Sciatic nerve (tissue), 2 donors: Measurements from ENCODE around the gene SELENOM. TPM values are rescaled to one million over a fixed set of nuclear protein-coding genes. Genes with fewer than 3 reads are reported as not detected.

ENCODE experiments used
- ATAC-seq: fragments of 200-7000 bp; cut with Tn5 transposase; one replicate; pipeline ENCODE4 v1.9.1; 2020; ENCODE audit warnings: mild to moderate bottlenecking, moderate library complexity
- DNase-seq: peaks from one replicate; pipeline ENCODE4 v3.0.0-alpha.2; 2020; ENCODE audit warnings: low spot score
- intact Hi-C: fragments of 100-400 bp; cut with DNase I; formaldehyde crosslinking; loops from one replicate; pipeline ENCODE4 v1.14.2; 2022
- total RNA-seq: library from RNA; stranded (reverse); fragmentation: NEBNext Ultra II Directional; extraction: Animal tissue kit (Norgen Biotek cat#: 25700); gene quantifications from one replicate; pipeline ENCODE4 v1.2.1, GENCODE V29; 2021
- donor health status: DM: no; HTN: no; CAD: no.
- donor health status: DM: no; HTN: no; CAD: no.

SELENOM gene
- total RNA-seq, 1 donor from 2014 or later, result 159 TPM

GRCh38 chr22:31096657-31097279, 10.6 kb downstream of the SELENOM start:
- DNase-seq (no peak), ATAC-seq (no peak)
- intact Hi-C loops, result no loop called here

GRCh38 chr22:31095637-31096249, 11.6 kb downstream of the SELENOM start:
- DNase-seq, result no peak
- intact Hi-C loops, result no loop called here
- no peak for ATAC-seq

GRCh38 chr22:31094741-31095140, 12.6 kb downstream of the SELENOM start:
- ATAC-seq, result no peak
- intact Hi-C loops, result no loop called here

GRCh38 chr22:31094021-31094551, 13.3 kb downstream of the SELENOM start:
- DNase-seq, result peak; percentile 58
- intact Hi-C loops, result no loop called here
- ATAC-seq, result no peak

More at GRCh38 chr22:31094741-31095140, 12.6 kb downstream of the SELENOM start:
- DNase-seq, result no peak

DNA sequence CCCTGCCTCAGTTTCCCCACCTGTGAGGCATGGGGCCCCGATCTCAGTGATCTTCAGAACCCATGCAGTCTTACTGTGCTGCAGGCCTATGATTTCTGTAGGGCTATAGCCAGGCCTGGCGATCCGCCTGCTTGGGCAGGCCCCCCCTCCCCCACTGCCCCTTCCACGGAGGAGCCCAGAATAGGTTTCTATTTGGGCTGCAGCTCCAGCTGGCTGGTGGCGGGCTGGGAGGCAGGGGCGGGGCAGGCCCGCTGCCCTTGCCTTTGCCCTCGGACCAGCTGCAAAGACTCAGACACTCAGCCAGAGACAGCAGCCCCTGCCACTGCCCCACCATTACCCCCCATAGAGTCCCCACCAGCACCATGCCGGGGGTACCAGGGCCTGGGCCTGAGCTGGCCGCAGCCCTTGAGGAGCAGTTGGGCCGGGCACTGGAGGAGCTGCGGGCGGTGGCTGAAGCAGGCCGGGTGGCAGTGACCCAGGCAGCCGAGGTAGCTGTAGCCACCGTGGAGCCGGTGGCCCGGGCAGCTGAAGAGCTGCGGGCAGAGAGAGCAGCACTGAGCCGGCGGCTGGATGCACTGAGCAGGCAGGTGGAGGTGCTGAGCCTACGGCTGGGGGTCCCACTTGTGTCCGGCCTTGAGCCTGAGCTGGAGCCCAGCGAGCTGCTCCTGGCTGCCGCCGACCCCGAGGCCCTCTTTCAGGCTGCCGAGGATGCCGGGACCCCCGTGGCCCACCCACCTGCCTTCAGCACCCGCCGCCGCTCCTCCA, 14.1 kb downstream of the SELENOM start:
- ATAC-seq, result no peak
- intact Hi-C loops, result no loop called here
- DNase-seq, result peak; percentile 64

DNA sequence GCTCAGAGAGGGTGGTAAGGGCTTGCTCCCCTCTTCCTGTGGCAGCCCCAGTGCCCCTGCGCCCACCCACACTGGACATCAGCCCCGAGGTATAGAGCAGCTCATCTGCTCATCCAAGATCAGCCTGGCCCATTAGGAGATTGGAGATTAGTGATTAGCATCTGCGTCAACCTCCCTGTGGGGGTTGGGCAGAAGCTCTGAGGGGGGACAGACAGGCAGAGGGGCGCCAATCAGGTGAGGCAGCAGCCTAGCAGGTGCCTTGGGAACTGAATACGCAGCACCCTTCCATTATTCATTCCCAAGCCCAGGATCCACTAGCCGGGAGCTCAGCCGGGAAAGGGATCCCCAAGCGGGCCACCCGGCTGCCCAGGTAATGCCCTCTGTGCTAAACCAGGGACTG, 15.2 kb downstream of the SELENOM start:
- ATAC-seq (no peak), DNase-seq (no peak)
- intact Hi-C loops, result no loop called here

GRCh38 chr22:31091106-31091975, 16.0 kb downstream of the SELENOM start:
- intact Hi-C loops, result no loop called here
- DNase-seq, result no peak
- no peak for ATAC-seq

- intact Hi-C loops, result no loop called here
- peak; percentile 57 for DNase-seq
- no peak for ATAC-seq
Observed at GRCh38 chr22:31090217-31091085, 16.9 kb downstream of the SELENOM start.

DNA sequence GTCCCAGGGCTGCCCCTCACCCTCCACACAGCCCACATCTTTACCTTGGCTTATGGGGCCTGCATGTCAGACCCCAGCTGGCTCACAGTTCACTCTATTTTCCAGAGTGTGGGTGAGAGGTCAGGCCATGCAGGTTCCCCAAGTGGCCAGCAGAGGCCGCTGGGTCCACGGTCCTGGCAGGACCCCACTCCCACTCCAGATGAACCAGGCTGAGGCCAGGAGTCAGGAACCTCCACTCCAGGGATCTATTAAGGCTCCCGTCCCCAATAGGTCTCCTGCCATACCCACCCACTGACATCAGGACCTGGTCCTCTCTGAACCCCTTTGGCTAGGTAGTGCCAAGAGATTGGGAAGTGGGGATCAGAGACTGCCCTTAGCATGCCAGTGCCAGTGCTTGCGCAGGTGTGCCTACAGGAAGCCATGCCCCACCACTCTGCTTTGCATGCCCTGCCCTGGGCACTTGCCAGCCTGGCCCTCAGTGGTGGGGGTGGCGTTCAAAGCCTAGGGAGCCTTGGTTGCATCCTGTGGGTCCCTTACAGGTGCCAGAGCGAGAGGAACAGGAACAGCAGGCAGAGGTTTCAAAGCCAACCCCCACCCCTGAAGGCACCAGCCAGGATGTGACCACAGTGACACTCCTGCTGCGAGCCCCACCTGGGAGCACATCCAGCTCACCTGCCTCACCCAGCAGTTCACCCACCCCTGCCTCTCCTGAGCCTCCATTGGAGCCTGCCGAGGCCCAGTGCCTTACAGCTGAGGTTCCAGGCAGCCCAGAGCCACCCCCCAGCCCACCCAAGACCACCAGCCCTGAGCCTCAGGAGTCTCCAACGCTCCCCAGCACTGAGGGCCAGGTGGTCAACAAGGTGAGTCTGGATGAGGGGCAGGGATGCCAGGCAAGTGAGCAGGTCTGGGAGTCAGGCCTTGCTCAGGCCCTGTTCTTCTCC, 17.9 kb downstream of the SELENOM start:
- ATAC-seq, result peak; percentile 35
- DNase-seq, result peak; percentile 71
- intact Hi-C loops, result loop anchor here (5.0 kb wide), 2 partner anchors 122 to 142 kb away; partner anchors contain the start of genes MORC2 and TUG1

GRCh38 chr22:31088233-31088986, 19.0 kb downstream of the SELENOM start:
- peak; percentile 57 for DNase-seq
- ATAC-seq, result no peak
- intact Hi-C loops, result loop anchor here (5.0 kb wide), 2 partner anchors 121 to 141 kb away; partner anchors contain the start of genes MORC2 and TUG1

DNA sequence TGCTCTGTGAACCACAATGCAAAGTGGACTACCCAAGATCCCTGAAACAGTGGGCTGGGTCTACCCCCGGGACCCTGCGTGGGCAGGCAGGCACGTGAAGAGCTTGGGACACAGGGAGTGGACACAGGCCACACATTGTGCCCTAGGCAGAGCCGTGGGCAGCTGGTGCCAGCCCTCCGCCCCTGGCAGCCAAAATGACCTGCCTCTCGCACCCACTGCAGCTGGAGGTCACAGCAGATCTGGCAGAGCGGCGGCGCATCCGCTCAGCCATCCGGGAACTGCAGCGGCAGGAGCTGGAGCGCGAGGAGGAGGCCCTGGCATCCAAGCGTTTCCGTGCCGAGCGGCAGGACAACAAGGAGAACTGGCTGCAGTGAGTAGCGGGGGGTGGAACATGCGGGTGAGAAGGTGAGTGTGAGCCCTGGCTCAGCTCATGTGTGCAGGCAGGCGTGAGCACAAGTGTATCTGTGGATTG, 19.6 kb downstream of the SELENOM start:
- intact Hi-C loops, result loop anchor here (5.0 kb wide), 2 partner anchors 120 to 140 kb away; partner anchors contain the start of genes MORC2 and TUG1
- DNase-seq, result peak; percentile 83
- ATAC-seq, result peak; percentile 13

- ATAC-seq, result no peak
- intact Hi-C loops, result loop anchor here (5.0 kb wide), 2 partner anchors 120 to 140 kb away; partner anchors contain the start of genes MORC2 and TUG1
- peak; percentile 51 for DNase-seq
Observed at GRCh38 chr22:31086703-31087330, 20.6 kb downstream of the SELENOM start.

- intact Hi-C loops, result loop anchor here (5.0 kb wide), 2 partner anchors 119 to 139 kb away; partner anchors contain the start of genes MORC2 and TUG1
- ATAC-seq (no peak), DNase-seq (no peak)
Observed at GRCh38 chr22:31085928-31086327, 21.4 kb downstream of the SELENOM start.

- DNase-seq (peak; percentile 83), ATAC-seq (peak; percentile 54)
- intact Hi-C loops, result loop anchor here (5.0 kb wide), 2 partner anchors 118 to 138 kb away; partner anchors contain the start of genes MORC2 and TUG1
Observed at GRCh38 chr22:31085493-31085824, 21.9 kb downstream of the SELENOM start.

DNA sequence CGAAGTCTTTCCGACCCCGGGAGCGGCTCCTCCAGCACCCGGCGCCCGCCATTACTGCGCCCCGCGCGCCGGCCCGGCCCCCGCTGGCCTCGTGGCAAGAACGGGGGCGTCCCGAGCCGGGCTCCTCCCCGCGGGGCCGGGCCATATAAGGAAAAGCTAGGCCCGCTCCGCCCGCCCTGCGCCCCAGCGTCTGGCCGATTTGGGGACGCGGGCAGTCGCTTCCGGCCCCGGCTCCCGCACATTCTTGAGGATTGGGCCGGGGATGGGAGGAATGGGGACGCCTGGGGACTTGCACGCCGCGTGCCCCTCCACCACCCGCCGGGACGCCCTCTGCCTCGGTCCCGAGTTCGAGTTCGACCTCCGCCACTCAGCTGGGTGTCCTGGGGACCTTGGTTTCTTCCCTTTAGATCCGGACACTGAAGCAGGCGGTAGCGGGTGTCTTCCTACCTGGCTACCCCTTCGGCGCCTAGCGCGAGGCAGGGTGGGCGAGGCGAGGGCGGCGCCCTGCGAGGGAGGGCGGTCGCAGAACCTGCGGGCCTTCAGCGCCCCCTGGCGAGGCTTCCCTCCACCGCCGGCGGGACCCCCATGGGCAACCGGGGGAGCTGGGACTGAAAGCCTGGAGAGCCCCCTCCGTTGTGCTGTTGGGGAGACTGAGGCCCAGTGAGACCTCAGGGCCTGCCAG, 22.4 kb downstream of the SELENOM start:
- ATAC-seq (peak; percentile 77), DNase-seq (peak; percentile 94)
- intact Hi-C loops, result loop anchor here (5.0 kb wide), 2 partner anchors 118 to 138 kb away; partner anchors contain the start of genes MORC2 and TUG1
